A549 (cell line): ENCODE data around the gene FAM120C.

Source experiments
- CHD4 ChIP-seq: fragments of 200-600 bp; sonication (generic); IDR thresholded peaks from 2 replicates; pipeline ENCODE4 v1.6.1; 2016; ENCODE audit warnings: antibody characterized with exemption, mild to moderate bottlenecking, borderline replicate concordance
- EP300 ChIP-seq, 2 experiments: fragments of >200 bp; sonication (Bioruptor Twin); formaldehyde crosslinking; IDR thresholded peaks; 2 replicates in 1 of 2; 3 replicates in 1 of 2; pipeline ENCODE4 v1.6.1; 2016 to 2017
- GATA3 ChIP-seq: IDR thresholded peaks from 2 replicates; pipeline ENCODE4 v1.6.1; 2012; ENCODE audit warnings: borderline replicate concordance
- HOXB13 ChIP-seq: fragments of 250-450 bp; sonication (Bioruptor Pico); IDR thresholded peaks from 2 replicates; pipeline ENCODE4 v1.5.0; 2020; ENCODE audit warnings: low read depth, mild to moderate bottlenecking, moderate library complexity
- MAFK ChIP-seq: fragments of 450-650 bp; IDR thresholded peaks from 2 replicates; pipeline ENCODE4 v1.6.1; 2014; ENCODE audit not compliant: partially characterized antibody
- POLR2A ChIP-seq: IDR thresholded peaks from 2 replicates; pipeline ENCODE4 v1.6.1; 2012; ENCODE audit warnings: mild to moderate bottlenecking, low read length
- RCOR1 ChIP-seq: fragments of 150-350 bp; IDR thresholded peaks from 2 replicates; pipeline ENCODE4 v1.6.1; 2014; ENCODE audit warnings: antibody characterized with exemption, low read length, low read depth
- RFX5 ChIP-seq: fragments of 450-650 bp; IDR thresholded peaks from 2 replicates; pipeline ENCODE4 v1.7.1; 2014; ENCODE audit warnings: antibody characterized with exemption, mild to moderate bottlenecking, moderate library complexity
- TF ChIP-seq, protein P1 (sequence below): fragments of 250-450 bp; sonication (Bioruptor Pico); IDR thresholded peaks from 2 replicates; pipeline ENCODE4 v1.5.0; 2021; ENCODE audit warnings: mild to moderate bottlenecking, moderate library complexity, borderline replicate concordance
- TF ChIP-seq, protein P2 (sequence below): fragments of >200 bp; sonication (Bioruptor Twin); formaldehyde crosslinking; IDR thresholded peaks from 3 replicates; pipeline ENCODE4 v1.6.1; 2016
- TF ChIP-seq, protein P3 (sequence below): fragments of >200 bp; sonication (Bioruptor Twin); formaldehyde crosslinking; IDR thresholded peaks from 3 replicates; pipeline ENCODE4 v1.5.1; 2016
- TF ChIP-seq, protein P4 (sequence below): IDR thresholded peaks from 2 replicates; pipeline ENCODE4 v1.6.1; 2012

DNA sequence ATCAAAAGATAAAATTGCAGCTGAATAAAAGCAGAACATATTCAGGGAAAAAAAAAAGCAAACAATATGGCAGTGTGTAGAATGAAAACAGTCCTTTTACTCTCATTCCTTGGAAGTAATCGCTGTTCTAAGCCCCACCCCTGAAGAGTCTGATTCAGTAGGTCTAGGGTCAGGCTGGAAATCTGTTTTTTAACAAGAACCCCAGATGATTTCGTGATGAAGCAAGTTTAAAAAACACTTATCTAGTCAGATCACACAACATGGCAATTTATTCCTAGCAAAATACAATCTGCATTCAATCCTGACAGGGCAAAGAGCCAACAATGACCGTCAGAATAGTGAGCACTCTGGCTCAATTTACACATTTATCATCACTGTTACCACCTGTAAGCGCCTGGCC is 16.1 kb downstream of the FAM120C start:
- TF ChIP-seq, protein P1, sequence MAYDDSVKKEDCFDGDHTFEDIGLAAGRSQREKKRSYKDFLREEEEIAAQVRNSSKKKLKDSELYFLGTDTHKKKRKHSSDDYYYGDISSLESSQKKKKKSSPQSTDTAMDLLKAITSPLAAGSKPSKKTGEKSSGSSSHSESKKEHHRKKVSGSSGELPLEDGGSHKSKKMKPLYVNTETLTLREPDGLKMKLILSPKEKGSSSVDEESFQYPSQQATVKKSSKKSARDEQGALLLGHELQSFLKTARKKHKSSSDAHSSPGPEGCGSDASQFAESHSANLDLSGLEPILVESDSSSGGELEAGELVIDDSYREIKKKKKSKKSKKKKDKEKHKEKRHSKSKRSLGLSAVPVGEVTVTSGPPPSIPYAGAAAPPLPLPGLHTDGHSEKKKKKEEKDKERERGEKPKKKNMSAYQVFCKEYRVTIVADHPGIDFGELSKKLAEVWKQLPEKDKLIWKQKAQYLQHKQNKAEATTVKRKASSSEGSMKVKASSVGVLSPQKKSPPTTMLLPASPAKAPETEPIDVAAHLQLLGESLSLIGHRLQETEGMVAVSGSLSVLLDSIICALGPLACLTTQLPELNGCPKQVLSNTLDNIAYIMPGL (CRISPR knock-in tag) = no peak
- no peak for TF ChIP-seq HOXB13 (CRISPR knock-in tag)
- TF ChIP-seq CHD4 = no peak
- TF ChIP-seq RFX5 = no peak
- no peak for TF ChIP-seq MAFK
- no peak for TF ChIP-seq EP300 (IDR thresholded peaks at IDR 0.05)
- no peak for TF ChIP-seq GATA3
- TF ChIP-seq, protein P2, sequence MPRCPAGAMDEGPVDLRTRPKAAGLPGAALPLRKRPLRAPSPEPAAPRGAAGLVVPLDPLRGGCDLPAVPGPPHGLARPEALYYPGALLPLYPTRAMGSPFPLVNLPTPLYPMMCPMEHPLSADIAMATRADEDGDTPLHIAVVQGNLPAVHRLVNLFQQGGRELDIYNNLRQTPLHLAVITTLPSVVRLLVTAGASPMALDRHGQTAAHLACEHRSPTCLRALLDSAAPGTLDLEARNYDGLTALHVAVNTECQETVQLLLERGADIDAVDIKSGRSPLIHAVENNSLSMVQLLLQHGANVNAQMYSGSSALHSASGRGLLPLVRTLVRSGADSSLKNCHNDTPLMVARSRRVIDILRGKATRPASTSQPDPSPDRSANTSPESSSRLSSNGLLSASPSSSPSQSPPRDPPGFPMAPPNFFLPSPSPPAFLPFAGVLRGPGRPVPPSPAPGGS = no peak
- TF ChIP-seq, protein P3, sequence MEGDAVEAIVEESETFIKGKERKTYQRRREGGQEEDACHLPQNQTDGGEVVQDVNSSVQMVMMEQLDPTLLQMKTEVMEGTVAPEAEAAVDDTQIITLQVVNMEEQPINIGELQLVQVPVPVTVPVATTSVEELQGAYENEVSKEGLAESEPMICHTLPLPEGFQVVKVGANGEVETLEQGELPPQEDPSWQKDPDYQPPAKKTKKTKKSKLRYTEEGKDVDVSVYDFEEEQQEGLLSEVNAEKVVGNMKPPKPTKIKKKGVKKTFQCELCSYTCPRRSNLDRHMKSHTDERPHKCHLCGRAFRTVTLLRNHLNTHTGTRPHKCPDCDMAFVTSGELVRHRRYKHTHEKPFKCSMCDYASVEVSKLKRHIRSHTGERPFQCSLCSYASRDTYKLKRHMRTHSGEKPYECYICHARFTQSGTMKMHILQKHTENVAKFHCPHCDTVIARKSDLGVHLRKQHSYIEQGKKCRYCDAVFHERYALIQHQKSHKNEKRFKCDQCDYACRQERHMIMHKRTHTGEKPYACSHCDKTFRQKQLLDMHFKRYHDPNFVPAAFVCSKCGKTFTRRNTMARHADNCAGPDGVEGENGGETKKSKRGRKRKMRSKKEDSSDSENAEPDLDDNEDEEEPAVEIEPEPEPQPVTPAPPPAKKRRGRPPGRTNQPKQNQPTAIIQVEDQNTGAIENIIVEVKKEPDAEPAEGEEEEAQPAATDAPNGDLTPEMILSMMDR = no peak
- no peak for TF ChIP-seq POLR2A
- no peak for TF ChIP-seq RCOR1
- TF ChIP-seq, protein P4, sequence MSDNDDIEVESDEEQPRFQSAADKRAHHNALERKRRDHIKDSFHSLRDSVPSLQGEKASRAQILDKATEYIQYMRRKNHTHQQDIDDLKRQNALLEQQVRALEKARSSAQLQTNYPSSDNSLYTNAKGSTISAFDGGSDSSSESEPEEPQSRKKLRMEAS = no peak
